ENCODE results near the gene DIP2C.

Gene DIP2C

GRCh38 chr10:491667-492424, 197.6 kb downstream of the DIP2C start:
- H3K4me3 ChIP-seq (ENCODE audit: low read depth, low read length): no peak overlapping the region
- TF ChIP-seq, protein P1, sequence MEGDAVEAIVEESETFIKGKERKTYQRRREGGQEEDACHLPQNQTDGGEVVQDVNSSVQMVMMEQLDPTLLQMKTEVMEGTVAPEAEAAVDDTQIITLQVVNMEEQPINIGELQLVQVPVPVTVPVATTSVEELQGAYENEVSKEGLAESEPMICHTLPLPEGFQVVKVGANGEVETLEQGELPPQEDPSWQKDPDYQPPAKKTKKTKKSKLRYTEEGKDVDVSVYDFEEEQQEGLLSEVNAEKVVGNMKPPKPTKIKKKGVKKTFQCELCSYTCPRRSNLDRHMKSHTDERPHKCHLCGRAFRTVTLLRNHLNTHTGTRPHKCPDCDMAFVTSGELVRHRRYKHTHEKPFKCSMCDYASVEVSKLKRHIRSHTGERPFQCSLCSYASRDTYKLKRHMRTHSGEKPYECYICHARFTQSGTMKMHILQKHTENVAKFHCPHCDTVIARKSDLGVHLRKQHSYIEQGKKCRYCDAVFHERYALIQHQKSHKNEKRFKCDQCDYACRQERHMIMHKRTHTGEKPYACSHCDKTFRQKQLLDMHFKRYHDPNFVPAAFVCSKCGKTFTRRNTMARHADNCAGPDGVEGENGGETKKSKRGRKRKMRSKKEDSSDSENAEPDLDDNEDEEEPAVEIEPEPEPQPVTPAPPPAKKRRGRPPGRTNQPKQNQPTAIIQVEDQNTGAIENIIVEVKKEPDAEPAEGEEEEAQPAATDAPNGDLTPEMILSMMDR (IDR thresholded peaks at IDR 0.05; ENCODE audit: control insufficient read depth, extremely low read depth, insufficient read depth): no peak
- DNase-seq (ENCODE audit: low read depth): no peak

- H3K4me3 ChIP-seq (ENCODE audit: low read depth, low read length): no peak overlapping the region
- no peak for DNase-seq (ENCODE audit: low read depth)
- TF ChIP-seq, protein P1 (IDR thresholded peaks at IDR 0.05; ENCODE audit: control insufficient read depth, extremely low read depth, insufficient read depth): no peak
These were observed 198.4 kb downstream of the DIP2C start for GRCh38 chr10:490891-491571.

DNA sequence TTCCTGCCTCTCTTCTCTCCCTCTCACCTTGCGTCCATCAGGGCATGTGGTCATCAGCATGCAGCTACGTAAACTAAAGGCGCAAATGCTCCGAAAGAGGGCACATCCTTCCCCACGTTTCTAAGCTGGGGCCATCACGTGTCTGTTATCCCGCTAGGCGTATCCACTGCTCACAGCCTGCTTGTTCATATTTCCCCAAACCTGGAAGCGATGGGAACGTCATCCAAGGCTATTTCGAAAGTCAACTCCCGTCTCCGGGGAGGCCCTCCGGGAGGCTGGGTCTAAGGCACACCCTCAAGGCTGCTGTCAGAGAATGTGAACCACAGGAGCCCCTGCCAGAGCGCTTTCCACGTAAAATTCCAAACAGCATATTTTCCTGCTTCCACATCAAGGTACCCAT, 199.2 kb downstream of the DIP2C start:
- no peak for DNase-seq (ENCODE audit: low read depth)
- H3K4me3 ChIP-seq (ENCODE audit: low read depth, low read length): no peak overlapping the region
- TF ChIP-seq, protein P1 (IDR thresholded peaks at IDR 0.05; ENCODE audit: control insufficient read depth, extremely low read depth, insufficient read depth): no peak

- TF ChIP-seq, protein P1 (IDR thresholded peaks at IDR 0.05; ENCODE audit: control insufficient read depth, extremely low read depth, insufficient read depth): no peak
- DNase-seq (ENCODE audit: low read depth): no peak
- H3K4me3 ChIP-seq (ENCODE audit: low read depth, low read length): no peak overlapping the region
These were observed 200.1 kb downstream of the DIP2C start for GRCh38 chr10:489330-489729.

- no peak for DNase-seq (ENCODE audit: low read depth)
- TF ChIP-seq, protein P1 (IDR thresholded peaks at IDR 0.05; ENCODE audit: control insufficient read depth, extremely low read depth, insufficient read depth): no peak
- no peak overlapping the region for H3K4me3 ChIP-seq (ENCODE audit: low read depth, low read length)
These were observed 200.6 kb downstream of the DIP2C start for GRCh38 chr10:488933-489215.

DNA sequence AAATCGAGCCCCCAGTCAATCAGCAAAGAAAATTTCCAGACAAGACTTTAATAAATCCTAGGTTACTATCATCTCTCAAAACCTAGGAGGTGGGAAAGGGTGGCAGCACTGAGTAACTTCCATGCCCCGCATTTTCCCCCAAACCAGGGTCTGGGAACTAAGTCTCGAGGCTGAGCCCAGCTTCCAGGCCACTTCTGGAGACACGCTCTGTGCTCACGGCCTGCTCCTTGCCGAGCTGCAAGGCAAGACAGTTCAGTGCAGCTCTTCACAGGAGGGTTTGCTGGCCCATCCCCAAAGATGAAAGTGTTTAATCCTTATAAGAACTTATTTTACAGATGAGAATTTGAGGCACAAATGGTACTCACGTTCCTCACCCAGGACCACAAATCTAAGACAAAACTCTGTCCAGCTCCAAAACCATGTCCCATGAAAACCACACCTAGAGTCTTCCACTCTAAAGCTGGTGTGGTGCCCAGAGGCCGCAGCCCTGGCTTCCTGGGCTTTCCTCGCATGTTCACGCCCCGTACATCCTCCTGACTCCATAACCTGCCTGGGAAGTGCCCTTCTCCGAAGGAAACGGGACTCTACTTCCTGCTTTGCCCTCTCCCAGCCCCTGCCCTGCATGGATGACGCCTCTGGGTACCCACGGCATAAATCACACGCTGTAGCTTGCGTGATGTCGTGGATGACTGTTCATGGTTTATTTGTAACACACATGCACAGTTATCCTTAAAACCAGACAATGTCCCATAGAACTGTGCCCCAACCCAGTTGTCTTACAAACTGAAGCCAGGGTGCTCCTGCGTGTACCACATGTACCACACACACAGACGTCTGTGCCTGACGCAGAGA, 201.2 kb downstream of the DIP2C start:
- DNase-seq (ENCODE audit: low read depth): no peak
- no peak overlapping the region for H3K4me3 ChIP-seq (ENCODE audit: low read depth, low read length)
- TF ChIP-seq, protein P1 (IDR thresholded peaks at IDR 0.05; ENCODE audit: control insufficient read depth, extremely low read depth, insufficient read depth): no peak
